Measurements from ENCODE around the gene CR1.

DNA sequence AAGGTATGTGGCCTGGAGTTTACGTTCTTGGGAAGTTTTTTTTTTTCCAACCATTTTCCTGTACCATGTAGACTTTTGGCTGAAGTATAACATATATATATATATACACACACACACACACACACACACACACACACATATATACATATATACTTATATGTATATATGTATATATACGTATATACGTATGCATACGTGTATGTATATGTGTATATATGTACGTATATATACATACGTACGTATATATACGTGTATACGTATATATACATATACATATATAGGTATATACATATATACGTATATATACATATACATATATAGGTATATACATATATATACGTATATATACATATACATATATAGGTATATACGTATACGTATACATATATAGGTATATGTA is 18.9 kb downstream of the CR1 start:
- TF ChIP-seq POLR2A (IDR thresholded peaks at IDR 0.05) = no peak
- TF ChIP-seq, protein P1, sequence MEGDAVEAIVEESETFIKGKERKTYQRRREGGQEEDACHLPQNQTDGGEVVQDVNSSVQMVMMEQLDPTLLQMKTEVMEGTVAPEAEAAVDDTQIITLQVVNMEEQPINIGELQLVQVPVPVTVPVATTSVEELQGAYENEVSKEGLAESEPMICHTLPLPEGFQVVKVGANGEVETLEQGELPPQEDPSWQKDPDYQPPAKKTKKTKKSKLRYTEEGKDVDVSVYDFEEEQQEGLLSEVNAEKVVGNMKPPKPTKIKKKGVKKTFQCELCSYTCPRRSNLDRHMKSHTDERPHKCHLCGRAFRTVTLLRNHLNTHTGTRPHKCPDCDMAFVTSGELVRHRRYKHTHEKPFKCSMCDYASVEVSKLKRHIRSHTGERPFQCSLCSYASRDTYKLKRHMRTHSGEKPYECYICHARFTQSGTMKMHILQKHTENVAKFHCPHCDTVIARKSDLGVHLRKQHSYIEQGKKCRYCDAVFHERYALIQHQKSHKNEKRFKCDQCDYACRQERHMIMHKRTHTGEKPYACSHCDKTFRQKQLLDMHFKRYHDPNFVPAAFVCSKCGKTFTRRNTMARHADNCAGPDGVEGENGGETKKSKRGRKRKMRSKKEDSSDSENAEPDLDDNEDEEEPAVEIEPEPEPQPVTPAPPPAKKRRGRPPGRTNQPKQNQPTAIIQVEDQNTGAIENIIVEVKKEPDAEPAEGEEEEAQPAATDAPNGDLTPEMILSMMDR (IDR thresholded peaks at IDR 0.05) = no peak
- no peak for TF ChIP-seq POLR2AphosphoS5 (IDR thresholded peaks at IDR 0.05)
- TF ChIP-seq EP300 (IDR thresholded peaks at IDR 0.05) = no peak
